ENCODE data around the gene CELF4.

DNA sequence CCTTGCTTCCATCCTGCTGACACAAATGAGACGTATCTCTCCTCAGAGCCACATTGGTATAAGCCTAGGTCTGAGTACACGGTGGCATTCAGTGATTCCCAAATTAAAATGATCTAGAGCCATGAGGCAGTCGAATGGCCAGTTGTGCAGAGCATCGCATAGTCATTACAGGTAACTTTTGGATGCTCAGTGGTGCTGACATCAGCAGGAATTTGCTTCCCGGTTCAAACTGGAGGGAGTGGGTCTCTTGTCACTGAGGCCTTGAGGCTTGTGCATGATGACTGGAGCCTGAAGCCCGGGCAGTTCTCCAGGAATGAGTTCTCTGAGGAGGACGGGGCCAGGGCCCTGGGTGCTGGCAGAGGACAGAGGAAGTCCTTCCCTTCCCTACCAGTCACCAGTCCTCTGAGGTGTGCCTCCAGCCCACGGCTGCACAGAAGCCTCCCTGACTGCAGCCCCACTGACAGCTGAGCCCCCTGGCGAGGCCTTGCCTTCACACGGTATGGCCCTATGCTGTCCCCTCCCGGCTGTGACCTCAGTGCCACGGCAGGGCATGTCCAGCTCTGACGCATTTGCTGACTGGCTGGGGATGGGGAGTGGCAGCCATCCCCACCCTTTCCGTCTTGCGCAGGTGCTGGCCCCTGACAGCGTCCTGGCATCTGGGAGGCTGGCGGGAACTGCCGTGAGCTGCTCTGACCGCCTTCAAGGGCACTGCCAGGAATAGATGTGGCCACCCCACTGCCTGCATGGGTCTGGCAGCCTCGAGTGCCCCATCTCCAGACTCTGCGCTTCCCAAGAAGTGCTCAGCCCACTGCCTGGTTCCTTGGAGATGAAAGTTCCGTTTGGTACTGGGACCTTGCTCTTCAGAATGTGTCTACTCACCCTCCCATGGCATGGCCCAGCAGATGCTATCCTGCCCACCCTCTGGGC, 117.4 kb downstream of the CELF4 start:
- TF ChIP-seq, protein P1, sequence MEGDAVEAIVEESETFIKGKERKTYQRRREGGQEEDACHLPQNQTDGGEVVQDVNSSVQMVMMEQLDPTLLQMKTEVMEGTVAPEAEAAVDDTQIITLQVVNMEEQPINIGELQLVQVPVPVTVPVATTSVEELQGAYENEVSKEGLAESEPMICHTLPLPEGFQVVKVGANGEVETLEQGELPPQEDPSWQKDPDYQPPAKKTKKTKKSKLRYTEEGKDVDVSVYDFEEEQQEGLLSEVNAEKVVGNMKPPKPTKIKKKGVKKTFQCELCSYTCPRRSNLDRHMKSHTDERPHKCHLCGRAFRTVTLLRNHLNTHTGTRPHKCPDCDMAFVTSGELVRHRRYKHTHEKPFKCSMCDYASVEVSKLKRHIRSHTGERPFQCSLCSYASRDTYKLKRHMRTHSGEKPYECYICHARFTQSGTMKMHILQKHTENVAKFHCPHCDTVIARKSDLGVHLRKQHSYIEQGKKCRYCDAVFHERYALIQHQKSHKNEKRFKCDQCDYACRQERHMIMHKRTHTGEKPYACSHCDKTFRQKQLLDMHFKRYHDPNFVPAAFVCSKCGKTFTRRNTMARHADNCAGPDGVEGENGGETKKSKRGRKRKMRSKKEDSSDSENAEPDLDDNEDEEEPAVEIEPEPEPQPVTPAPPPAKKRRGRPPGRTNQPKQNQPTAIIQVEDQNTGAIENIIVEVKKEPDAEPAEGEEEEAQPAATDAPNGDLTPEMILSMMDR (IDR thresholded peaks at IDR 0.05), result no peak
- no peak for TF ChIP-seq EP300 (IDR thresholded peaks at IDR 0.05)
